ENCODE results near the gene AOPEP.

- TF ChIP-seq BHLHE40 (IDR thresholded peaks at IDR 0.05; ENCODE audit: low read depth, low read length) = no peak
- TF ChIP-seq, protein P1, sequence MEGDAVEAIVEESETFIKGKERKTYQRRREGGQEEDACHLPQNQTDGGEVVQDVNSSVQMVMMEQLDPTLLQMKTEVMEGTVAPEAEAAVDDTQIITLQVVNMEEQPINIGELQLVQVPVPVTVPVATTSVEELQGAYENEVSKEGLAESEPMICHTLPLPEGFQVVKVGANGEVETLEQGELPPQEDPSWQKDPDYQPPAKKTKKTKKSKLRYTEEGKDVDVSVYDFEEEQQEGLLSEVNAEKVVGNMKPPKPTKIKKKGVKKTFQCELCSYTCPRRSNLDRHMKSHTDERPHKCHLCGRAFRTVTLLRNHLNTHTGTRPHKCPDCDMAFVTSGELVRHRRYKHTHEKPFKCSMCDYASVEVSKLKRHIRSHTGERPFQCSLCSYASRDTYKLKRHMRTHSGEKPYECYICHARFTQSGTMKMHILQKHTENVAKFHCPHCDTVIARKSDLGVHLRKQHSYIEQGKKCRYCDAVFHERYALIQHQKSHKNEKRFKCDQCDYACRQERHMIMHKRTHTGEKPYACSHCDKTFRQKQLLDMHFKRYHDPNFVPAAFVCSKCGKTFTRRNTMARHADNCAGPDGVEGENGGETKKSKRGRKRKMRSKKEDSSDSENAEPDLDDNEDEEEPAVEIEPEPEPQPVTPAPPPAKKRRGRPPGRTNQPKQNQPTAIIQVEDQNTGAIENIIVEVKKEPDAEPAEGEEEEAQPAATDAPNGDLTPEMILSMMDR (IDR thresholded peaks at IDR 0.05) = no peak
- no peak for TF ChIP-seq BCL3 (IDR thresholded peaks at IDR 0.05)
- TF ChIP-seq CBX2 (IDR thresholded peaks at IDR 0.05; ENCODE audit: borderline replicate concordance, low read depth) = no peak
- no peak for TF ChIP-seq MYC (IDR thresholded peaks at IDR 0.05; ENCODE audit: borderline replicate concordance, low read length)
- no peak for TF ChIP-seq POLR2A (IDR thresholded peaks at IDR 0.05; ENCODE audit: low read length)
- TF ChIP-seq MAX (IDR thresholded peaks at IDR 0.05) = no peak
- no peak for TF ChIP-seq CBX8 (IDR thresholded peaks at IDR 0.05)
- no peak for TF ChIP-seq NR3C1 (IDR thresholded peaks at IDR 0.05)
- TF ChIP-seq, protein P2, sequence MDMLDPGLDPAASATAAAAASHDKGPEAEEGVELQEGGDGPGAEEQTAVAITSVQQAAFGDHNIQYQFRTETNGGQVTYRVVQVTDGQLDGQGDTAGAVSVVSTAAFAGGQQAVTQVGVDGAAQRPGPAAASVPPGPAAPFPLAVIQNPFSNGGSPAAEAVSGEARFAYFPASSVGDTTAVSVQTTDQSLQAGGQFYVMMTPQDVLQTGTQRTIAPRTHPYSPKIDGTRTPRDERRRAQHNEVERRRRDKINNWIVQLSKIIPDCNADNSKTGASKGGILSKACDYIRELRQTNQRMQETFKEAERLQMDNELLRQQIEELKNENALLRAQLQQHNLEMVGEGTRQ (IDR thresholded peaks at IDR 0.05) = no peak
- no peak for TF ChIP-seq REST (IDR thresholded peaks at IDR 0.05)
- no peak for TF ChIP-seq HDAC2 (IDR thresholded peaks at IDR 0.05)
- no peak for TF ChIP-seq CHD2 (IDR thresholded peaks at IDR 0.05; ENCODE audit: low read length, partially characterized antibody)
- TF ChIP-seq JUNB (IDR thresholded peaks at IDR 0.05) = no peak
Measured at GRCh38 chr9:94976077-94976476, 249.6 kb downstream of the AOPEP start.
